DMS114 treated with DMSO at 0.1 percent for 48 hours (cell line): Measurements from ENCODE around the gene MMP10.
A peak's percentile ranks its signal among the peaks of the same experiment; 100 is the strongest.

ENCODE experiments used
- DNase-seq: peaks from one replicate; lab custom pipeline; 2025; ENCODE audit not compliant: unreplicated experiment; lab: John Stamatoyannopoulos, UW

The MMP10 gene

DNA sequence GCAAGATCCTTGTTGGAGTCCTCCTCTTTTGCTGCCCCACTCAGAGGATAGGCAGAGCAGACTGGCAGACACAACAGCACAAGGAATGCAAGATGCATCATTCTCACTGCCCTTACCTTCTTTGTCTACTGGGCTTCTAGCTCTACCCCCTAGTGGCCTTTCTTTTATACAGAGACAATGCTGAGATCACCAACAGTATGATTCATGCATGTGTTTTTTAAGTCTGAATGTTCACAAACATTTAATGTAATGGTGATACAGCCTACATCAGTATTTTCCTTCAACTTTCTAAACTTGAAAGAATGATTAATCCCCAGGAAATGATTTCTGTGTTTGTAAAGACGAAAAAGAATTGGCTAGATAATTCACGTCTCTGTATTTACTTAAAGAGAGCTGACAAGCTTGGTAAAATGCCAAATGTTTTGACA, at the start of gene MMP10:
TSS of gene MMP10 (minus strand) at position 138 of the 428 bp plus-strand sequence. CDS start at position 101, 37 bp downstream.
- peak; percentile 65 for DNase-seq

DNA sequence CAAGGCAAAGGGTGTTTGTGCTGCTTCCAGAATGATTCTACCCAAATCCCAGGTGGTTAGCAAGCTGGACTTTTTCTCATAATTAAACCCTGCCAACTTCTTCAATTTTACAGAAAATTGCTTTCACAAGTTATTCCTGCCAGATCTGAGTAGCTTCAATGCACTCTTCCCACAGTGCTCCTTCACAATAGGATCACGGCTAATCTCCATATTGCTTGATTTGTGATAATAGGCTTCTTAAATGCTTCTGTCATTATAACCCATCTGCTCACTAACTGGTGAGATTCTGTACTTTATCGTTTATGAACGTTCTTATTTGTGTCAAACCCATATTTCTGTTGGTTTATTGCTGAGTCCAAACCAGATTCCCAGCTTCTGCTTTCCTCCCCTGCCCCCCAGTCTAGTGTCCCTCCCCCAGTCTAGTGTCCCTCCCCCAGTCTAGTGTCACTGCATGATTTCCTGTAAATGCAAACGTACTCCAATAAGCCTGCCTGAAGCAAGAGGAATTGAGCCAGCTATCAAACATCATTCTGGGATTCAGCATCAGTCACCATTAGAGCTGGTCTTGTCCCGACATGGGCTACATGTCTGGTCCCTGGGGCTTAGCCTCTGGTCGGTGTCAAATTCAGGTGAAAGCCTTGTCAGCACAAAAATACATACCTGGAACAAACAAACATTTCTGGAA, 49.0 kb upstream of the MMP10 start:
- no peak for DNase-seq

DNA sequence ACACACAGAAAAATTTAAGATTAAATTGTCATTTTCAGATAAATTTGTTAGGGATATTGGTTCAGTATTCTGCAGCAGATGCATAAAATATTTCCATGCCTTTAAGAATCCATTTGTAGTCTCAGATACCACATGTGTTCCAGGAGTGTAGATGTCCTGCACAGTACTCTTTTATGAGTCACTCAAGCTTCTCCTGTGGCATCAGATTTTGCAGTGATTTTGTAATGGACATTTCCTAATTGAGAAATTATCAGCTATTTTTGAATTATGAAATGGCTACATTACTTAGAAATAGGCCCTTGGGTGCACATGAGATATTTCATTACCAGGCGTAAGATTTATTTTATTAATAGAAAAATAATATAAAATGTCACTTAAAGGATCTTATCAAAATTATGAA, 44.1 kb upstream of the MMP10 start:
- no peak for DNase-seq

DNA sequence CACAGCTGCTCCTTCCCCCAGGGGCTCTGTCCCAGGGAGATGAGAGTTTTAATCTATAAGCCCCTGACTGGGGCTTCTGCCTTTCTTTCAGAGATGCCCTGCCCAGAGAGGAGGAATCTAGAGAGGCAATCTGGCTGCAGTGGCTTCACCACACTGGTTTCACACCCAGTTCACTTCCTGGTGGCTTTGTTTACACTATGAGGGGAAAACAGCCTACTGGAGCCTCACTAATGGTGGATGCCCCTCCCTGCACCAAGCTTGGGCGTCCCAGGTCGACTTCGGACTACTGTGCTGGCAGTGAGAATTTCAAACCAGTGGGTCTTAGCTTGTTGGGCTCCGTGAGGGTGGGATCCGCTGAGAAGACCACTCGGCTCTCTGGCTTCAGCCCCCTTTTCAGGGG, 39.1 kb upstream of the MMP10 start:
- no peak for DNase-seq

DNA sequence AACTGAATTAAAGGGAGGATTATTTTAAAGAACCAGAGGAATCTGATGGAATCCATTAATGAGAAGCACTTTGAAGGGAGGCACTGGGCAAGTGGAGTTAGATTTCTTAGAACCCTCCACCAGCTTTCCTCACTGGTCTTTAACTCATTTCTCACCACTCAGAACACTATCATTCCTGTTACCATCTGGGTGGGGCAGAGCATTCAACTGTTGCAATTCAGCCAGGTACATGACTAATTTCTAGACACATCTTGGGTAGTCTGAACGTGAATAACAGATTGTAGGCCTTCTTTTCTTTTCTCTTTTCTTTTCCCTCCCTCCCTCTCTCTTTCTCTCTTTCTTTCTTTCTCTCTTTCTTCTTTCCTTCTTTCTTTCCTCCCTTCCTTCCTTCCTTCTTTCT, 33.1 kb upstream of the MMP10 start:
- DNase-seq, result no peak

DNA sequence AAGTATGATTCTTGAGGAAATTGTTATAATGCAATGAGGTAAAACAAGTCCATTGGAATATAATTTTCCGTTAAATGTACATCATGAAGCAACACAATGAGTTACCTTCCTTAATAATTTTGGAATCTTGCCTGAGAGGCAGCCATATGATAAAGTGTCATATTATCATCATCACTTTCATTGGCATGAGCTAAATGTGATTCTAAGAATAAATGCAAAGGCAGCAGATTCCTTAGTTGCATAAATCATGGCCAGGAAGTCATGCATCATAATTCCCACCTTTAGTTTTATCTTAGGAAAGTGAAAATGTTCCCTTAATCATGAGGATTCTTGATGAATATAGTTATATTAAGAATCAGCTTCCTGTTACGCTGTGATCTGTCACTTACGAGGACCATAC, 31.8 kb upstream of the MMP10 start:
- DNase-seq, result no peak

DNA sequence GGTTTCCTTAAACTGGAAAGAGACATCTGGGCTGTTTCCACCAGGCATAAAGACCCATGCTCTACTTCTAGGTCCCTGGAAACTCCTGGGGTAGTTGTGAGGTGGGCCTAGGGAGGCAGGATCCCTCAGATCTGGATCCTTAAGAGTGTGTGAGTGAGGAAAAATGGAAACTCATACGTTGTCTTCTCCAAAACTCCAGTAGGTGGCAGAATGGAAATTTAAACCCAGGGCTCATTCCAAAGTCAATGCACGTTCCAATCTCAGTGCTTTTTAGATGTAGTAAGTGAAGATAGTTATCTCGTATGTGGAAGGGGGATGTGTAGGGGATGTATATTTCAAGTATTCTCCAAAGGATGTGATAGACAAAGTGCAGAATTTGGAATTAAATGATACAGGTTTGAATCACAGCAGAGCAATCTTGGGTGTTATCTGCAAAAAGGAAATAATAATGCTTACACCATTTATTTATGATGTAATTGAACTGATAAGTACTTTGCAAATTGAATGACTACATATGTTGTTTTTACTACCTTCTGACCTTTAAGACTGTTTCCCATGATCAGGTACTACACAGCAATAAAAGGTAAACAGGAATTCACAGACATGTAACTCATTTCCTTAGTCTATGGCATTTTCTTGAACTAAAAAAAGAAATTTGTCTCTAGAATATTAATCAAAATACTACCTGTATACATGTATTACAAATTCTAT, 30.7 kb upstream of the MMP10 start:
- peak; percentile 42 for DNase-seq

DNA sequence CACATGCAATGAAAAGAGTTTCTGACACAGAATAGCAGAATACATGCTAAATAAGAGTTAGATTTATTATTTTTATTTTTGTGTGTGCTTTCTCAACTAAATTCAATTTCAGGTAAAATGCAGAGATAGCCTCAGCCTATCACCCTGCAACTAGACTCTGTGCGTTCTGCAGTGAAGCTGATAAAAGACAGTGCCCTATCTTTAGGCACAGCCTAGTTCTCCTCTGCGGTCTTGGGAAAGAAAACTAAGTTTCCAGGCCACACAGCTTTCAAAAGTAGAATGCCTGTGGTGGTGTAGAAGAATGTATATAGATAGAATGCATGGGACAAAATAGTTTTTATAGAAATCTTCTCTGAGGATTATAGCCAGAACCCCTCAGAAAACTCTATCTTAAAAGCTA, 29.5 kb upstream of the MMP10 start:
- DNase-seq, result no peak

DNA sequence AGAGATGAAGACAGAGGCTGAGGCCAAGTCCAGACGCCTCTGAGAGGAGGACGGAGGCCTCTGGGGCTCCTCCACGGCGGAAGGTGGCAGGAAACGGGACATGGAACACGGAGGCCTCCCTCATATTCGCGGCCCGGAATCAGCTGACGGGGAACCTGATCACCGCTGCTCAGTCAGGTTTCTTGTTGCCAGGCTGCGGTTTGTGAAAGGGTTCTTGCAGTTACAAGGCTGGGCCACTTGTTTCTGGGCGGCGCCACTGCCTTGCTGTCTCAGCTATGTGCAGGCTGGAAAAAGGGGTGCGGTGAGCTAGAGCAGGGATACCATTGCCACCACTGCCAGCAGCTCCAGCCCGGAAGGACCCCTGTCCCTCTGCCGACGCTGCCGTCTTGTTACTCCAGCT, 27.5 kb upstream of the MMP10 start:
- DNase-seq, result no peak

DNA sequence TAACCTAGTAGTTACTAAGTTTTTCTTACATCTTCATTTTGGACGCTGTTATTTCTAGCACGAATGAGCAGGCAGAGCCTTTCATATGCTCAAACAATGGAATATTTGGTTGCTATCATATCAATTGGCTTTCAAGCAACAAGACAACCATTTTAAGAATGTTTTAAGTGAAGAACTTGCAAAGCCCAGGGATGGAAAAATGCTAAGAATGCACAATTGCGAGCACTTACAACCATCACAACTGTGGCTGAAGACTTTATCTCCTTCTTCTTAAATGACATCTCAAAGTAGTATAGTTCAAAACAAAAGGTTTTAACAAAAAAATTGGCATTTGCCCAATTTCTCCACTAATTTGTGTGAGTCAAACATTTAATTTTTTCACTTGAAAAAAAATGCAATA, 25.9 kb upstream of the MMP10 start:
- DNase-seq, result peak; percentile 21

DNA sequence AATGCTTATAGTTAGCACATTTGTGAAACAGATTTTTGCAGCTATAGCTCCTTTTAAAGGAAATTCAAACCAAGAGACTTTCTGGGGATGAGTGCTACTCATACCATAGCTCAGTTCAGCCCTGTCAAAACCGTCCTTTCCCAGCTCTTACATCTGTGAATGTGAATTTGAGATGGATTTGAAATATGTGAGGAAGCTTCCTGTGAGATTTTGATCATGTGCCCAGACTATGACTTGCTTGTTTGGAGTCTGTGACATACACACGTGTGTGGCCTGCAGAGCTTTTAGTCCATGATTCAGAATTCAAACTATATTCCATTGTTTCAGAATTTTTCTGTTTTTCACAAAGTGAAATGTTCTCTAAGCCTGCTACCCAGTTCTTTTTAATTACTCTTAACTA, 21.9 kb upstream of the MMP10 start:
- DNase-seq, result no peak

DNA sequence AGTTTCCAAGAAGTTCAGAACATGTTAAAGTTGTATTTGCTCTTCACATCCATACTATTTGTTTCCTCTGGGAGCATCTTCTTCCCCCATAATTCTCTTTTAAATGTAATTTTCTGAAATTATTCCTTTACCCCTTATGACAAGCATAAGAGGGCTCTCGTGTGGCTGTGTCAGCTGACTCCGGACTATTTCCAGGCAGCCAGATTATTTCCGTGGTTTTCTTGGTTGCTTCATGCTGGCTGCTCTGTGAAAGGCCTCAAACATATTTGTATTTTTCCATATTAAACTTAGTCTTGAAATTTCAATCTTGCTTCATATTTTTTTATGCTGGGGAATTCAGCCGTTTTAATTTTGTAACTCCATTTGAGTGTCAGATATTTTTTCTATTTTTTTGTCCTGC, 20.3 kb upstream of the MMP10 start:
- DNase-seq, result no peak

DNA sequence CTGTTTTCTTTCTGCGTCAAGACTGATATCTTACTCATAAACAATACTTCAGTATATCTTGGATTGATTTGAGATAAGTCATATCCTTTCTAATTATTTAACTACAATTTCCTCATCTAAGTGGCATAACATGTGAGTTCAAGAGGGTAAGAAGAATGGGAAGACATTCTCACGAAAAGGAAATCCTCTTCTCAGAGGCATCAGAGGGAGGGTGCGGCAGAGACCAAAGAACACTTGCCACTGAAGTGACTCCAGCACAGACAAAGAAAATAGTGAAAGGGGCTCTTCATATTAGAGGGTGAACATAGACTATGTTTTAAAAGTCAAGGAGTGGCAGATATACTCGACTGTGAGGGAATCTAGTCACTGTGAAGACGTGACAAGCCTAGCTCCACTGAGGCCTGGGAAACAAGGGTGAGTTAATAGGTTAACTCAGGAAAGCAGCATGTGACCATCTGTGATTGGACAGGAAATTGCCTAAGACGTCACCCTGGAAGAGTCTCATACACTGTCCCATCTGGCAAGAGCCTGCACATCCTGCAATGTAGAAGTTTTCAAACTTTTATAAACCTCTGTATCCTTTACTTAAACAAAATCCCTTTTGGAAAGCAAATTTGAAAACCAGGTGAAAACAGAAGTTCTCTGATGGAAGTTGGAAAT, 19.4 kb upstream of the MMP10 start:
- no peak for DNase-seq

DNA sequence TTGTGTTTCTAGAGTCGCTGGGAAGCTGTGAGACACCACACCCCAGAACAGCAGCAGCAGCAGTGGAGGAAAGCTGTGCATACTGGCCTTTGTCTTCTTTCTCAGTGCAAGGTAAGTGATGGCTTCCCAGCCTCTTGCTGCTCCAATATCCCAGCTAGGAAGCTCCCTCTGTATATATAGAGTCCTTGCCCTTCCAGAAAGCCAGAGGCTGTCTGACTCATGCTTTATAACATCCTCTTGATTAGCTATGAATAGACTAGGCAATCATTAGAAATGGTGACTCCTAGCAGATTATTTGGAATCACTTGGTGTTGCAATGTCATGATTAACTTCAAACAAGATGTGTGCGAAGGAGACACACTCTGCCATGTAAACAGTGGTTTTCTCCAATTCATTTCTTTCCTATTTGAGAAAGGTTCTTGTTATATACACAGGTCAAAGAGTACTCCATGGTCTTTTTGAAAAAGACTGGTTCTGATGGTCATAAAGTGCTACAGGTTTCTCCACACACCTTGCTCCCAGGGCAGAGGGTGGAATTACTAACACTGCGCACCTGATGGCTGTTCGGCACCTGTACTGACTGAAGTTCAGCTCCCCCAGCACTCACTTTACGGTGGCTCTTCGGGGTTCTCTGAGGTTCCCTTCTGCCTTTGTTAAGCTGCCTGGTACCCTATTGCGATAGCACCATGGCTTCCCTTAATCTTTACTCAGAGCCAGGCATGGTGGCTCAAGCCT, 17.8 kb upstream of the MMP10 start, which contains the start of gene MMP1:
TSS of gene MMP1 (minus strand) at position 149 of the 735 bp plus-strand sequence. CDS start at position 81, 68 bp downstream.
- DNase-seq, result no peak

DNA sequence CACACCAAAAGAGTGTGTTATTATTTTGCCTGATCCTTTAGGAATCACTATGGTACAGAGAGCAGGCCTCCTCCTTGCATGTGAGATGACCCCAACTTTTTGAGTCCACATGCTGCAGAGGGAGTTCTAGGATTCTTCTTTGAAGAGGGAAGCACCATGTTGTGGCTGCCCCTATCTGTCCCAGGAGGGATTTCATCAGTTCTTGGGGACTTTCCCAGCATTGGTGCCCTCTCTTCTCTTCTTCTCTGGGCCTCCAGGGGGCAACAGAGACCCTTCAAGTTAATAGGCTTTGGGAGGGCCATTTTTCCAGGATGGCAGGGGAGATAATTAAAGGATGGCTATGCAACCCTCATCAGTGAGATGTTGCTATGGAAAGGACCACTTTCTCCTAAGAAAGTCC, 14.0 kb upstream of the MMP10 start:
- DNase-seq, result no peak

DNA sequence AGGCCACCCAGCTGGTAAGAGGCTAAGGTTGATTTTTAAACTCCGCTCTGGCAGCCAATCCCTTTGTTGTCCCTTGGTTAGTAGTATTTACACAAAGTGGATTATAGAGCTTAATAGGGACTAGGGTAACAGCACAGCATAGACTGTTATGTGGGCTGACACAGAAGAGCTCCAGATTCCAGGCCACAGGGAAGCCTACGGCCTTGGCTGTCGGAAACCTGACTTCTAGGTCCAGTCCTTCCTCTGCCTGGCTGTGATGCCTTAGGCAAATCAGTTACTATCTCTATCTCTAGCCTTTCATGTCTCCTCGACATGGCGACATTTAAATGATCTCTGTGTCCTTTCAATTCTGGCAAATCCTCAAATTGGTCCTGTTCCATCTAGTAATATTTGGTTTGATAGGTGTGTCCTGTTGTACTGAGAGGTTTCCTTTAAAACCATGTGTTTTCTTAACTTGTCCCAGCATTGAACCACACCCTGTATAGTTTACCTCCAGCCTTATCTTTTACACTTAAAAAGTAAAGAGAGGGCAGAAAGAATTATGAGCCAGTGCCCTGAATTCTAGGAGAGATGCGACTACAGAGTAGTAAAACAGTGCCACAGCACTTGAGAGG, 13.4 kb upstream of the MMP10 start:
- no peak for DNase-seq

DNA sequence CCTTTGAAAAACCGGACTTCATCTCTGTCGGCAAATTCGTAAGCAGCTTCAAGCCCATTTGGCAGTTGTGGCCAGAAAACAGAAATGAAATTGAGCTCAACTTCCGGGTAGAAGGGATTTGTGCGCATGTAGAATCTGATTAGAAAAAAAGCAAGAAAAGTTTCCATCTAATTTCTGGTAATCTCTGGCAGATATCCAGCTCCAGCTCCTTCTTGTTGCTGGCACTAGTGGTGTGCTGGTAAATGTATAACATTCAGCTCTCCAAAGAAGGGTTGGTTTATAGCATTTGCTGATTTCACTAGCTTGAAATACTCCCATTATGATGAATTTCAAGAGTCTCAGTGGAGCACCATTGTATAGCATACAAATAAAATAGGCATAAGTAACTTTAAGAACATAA, 12.2 kb upstream of the MMP10 start:
- no peak for DNase-seq

DNA sequence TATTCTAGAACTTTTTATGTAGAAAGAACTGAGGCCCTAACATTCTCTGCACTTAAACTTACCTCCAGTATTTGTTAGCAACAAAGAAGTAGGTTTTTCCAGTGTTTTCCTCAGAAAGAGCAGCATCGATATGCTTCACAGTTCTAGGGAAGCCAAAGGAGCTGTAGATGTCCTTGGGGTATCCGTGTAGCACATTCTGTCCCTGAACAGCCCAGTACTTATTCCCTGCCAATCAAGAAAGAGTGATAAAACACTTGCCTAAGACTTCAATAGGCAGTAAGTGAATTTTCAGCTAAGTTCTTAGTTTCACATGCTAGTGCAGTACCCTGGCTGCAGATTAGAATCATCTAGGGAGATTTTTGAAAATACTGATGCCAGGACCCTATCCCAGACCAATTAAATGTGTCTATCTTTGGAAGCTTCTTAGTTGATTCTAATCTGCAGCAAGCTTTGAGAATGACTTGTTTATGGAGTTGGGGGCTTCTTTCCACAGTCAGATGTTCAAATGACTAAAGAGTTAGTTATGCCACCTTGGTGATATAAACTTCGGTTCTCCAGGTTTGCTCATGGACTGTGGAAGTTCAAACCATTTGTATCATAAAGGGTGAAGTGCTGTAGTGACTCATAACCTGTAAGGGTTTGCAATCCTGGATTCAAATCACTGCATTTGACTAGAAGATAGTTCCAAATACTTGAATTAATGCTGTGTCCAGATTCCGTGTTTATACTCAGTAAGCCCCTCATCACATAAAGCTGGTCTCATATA, 11.0 kb upstream of the MMP10 start:
- DNase-seq, result no peak

DNA sequence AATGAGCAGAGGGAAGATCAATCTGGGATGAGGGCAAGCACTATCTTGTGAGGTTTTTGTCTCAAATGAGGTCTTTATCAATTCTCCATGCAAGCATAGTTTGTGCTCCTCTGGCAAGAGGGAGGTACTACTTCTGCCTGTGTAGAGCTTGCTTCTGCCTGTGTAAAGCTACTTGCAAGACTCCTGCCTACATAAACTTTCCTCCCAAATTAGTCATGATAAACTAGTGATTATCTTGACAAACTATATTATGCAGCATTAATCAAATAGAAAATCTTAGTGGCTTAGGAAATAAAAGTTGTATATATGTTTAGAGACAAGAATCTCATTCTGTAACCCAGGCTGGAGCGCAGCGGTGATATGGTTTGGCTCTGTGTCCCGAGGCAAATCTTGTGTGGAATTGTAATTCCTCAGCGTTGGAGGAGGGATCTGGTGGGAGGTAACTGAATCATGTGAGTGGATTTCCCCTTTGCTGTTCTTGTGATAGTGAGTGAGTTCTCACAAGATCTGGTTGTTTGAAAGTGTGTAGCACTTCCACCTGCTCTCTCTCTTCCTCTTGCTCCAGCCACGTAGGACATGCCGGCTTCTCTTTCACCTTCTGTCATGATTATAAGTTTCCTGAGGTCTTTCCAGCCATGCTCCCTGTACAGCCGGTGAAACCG, 8.0 kb upstream of the MMP10 start:
- DNase-seq, result no peak

DNA sequence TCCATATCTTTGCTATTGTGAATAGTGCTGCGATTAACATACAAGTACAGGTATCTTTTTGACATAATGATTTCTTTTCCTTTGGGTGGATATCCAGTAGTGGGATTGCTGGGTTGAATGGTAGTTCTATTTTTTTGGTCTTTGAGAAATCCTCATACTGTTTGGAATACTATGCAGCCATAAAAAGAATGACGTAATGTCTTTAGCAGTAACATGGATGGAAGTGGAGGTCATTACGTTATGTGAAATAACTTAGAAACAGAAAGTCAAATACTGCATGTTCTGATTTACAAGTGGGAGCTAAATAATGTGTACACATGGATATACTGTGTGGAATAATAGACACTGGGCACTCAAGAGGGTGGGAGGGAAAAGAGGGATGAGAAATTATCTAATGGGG, 4.0 kb upstream of the MMP10 start:
- DNase-seq, result no peak
